OCI-LY3 (cell line): ENCODE measurements around the gene SSR4.

ENCODE experiments used
- H2AFZ ChIP-seq: fragments of 200-600, 300-600 bp; shearing (Covaris generic); 2 replicates; pipeline ENCODE4 v1.6.0; 2014; ENCODE audit warnings: antibody characterized with exemption, low read depth, low read length
- H3K27ac ChIP-seq: fragments of 200-600, 300-600 bp; sonication (generic); 2 replicates; pipeline ENCODE4 v1.5.1; 2014; ENCODE audit warnings: mild to moderate bottlenecking, low read length, moderate library complexity, mixed read lengths
- H3K27me3 ChIP-seq: fragments of 200-600, 300-600 bp; sonication (generic); 2 replicates; pipeline ENCODE4 v1.6.1; 2014; ENCODE audit warnings: low read depth, low read length, mixed read lengths
- H3K36me3 ChIP-seq: fragments of 200-600, 300-600 bp; sonication (generic); replicated peaks from 2 replicates; pipeline ENCODE3; 2014; ENCODE audit warnings: low read depth, low read length, mixed read lengths
- H3K4me1 ChIP-seq: fragments of 300-600, 200-600 bp; sonication (generic); 2 replicates; pipeline ENCODE4 v1.6.1; 2014; ENCODE audit warnings: low read length, mixed read lengths
- H3K4me2 ChIP-seq: fragments of 200-600, 300-600 bp; sonication (generic); 2 replicates; pipeline ENCODE4 v1.6.1; 2014; ENCODE audit warnings: low read length, mixed read lengths
- H3K4me3 ChIP-seq: fragments of 300-600, 200-600 bp; sonication (generic); 2 replicates; pipeline ENCODE4 v1.5.1; 2014; ENCODE audit warnings: antibody characterized with exemption, mild to moderate bottlenecking, low read length, moderate library complexity
- H3K79me2 ChIP-seq: fragments of 300-600, 200-600 bp; shearing (Covaris generic); 2 replicates; pipeline ENCODE4 v1.6.1; 2014; ENCODE audit warnings: mild to moderate bottlenecking, low read length, mixed read lengths
- H3K9ac ChIP-seq: fragments of 300-600, 200-600 bp; shearing (Covaris generic); 2 replicates; pipeline ENCODE4 v1.6.0; 2014; ENCODE audit warnings: mild to moderate bottlenecking, low read length, moderate library complexity
- H3K9me3 ChIP-seq: fragments of 200-600, 300-600 bp; shearing (Covaris generic); 2 replicates; pipeline ENCODE4 v1.6.1; 2014; ENCODE audit warnings: low read length, mixed read lengths; ENCODE audit not compliant: insufficient read depth
- H4K20me1 ChIP-seq: fragments of 200-600, 300-600 bp; sonication (generic); 2 replicates; pipeline ENCODE4 v1.6.1; 2016; ENCODE audit warnings: low read length, mixed read lengths; ENCODE audit not compliant: insufficient read depth
- EZH2phosphoT487 ChIP-seq: fragments of 200-600 bp; shearing (Covaris generic); IDR thresholded peaks from 2 replicates; pipeline ENCODE4 v1.6.1; 2018; ENCODE audit warnings: antibody characterized with exemption, mixed run types, low read depth
- TF ChIP-seq, protein P1 (sequence below): fragments of 200-600, 300-600 bp; sonication (generic); IDR thresholded peaks from 2 replicates; pipeline ENCODE4 v1.5.1; 2014; ENCODE audit warnings: antibody characterized with exemption, low read length, low read depth

The SSR4 gene

DNA sequence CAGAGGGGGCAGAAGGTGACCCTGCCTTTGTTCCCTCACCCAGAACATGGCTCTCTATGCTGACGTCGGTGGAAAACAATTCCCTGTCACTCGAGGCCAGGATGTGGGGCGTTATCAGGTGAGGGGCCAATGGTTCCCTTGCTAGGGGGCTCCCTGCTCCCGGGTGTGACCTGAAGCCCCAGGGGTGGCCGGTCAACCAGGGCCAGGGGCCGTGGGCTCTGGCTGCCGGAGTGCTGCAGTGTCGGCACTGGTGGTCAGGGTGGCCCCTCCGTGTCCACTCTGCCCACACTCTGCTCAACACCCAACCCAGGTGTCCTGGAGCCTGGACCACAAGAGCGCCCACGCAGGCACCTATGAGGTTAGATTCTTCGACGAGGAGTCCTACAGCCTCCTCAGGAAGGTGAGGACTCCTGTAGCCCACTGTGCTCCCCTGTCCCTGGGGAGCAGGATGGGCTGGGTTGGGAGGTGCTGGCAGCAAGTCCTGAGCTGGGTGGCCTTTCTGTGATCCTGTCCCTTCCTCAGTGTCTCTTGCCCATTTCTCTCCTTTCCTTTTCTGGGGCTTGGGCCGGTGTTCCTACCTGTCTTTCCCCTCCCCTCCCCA lies 3.0 kb downstream of the SSR4 start:
- no peak overlapping the region for H3K27ac ChIP-seq
- no peak overlapping the region for H3K9ac ChIP-seq
- peaks cover 5% of the 10 kb centered on the region; the same call in 1 of the 2 replicates for H4K20me1 ChIP-seq
- no peak overlapping the region for H3K4me3 ChIP-seq
- H2AFZ ChIP-seq: no peak overlapping the region
- TF ChIP-seq, protein P1, sequence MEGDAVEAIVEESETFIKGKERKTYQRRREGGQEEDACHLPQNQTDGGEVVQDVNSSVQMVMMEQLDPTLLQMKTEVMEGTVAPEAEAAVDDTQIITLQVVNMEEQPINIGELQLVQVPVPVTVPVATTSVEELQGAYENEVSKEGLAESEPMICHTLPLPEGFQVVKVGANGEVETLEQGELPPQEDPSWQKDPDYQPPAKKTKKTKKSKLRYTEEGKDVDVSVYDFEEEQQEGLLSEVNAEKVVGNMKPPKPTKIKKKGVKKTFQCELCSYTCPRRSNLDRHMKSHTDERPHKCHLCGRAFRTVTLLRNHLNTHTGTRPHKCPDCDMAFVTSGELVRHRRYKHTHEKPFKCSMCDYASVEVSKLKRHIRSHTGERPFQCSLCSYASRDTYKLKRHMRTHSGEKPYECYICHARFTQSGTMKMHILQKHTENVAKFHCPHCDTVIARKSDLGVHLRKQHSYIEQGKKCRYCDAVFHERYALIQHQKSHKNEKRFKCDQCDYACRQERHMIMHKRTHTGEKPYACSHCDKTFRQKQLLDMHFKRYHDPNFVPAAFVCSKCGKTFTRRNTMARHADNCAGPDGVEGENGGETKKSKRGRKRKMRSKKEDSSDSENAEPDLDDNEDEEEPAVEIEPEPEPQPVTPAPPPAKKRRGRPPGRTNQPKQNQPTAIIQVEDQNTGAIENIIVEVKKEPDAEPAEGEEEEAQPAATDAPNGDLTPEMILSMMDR: no peak
- no peak for TF ChIP-seq EZH2phosphoT487
- H3K27me3 ChIP-seq: no peaks in the 10 kb centered on the region
- peaks cover 27% of the 10 kb centered on the region for H3K36me3 ChIP-seq
- H3K4me2 ChIP-seq: no peak overlapping the region
- peaks cover 42% of the 10 kb centered on the region for H3K79me2 ChIP-seq
- no peaks in the 10 kb centered on the region for H3K9me3 ChIP-seq
- H3K4me1 ChIP-seq: peaks cover 18% of the 10 kb centered on the region

DNA sequence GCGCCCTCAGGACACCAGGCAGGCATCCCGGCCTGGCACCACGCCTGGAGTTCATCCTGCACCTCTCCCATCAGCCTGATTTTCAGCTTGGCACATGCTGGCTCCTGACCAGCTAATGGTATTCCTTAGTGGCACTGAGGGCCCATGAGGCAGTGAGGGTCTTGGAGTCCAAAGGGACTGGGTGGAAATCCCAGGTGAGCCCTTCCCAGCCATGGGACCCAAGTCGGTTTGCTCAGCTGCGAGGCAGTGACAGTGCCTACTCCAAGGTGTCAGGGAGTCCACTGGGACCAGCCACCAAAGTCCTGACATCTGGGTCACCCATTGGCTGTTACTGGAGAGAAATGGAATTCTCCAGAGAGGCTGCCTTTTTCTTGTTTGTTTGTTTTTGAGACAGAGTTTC lies 4.9 kb downstream of the SSR4 start:
- Histone ChIP-seq H3K9ac (no peak overlapping the region), H3K4me3 (no peak overlapping the region), H2AFZ (no peak overlapping the region), H3K9me3 (no peaks in the 10 kb centered on the region), H3K79me2 (peaks cover 28% of the 10 kb centered on the region), H4K20me1 (peaks cover 5% of the 10 kb centered on the region; the same call in 1 of the 2 replicates), H3K36me3 (peaks cover 27% of the 10 kb centered on the region), H3K4me2 (no peak overlapping the region), H3K4me1 (peaks cover 10% of the 10 kb centered on the region), H3K27ac (no peak overlapping the region), H3K27me3 (no peaks in the 10 kb centered on the region)
- TF ChIP-seq, protein P1: no peak
- TF ChIP-seq EZH2phosphoT487: no peak

DNA sequence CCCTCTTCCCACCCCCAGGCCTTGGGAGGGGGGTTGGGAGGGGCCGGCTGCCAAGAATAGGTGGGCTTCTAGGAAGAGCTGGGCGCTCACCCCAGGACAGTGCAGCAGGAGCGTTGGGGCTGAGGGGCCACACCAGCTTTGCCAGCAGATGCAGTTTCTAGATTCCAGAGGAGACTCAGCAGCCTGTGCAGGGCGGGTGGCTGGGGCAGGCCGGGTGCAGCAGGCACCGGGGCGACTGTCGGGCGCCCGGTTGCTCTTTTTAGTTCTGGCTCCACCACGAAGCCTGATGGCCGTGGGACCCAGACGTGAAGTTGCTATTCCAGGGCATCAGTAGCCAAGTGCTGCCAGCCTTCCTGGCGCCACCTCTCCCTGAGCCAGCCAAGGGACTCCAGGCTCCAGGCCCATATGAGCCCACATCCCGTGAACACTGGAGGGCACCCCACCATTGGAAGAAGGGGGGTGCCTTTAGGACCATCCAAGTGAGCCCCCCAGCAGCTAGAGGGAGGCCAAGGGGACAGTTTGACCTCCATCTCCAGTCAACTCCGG lies 5.8 kb downstream of the SSR4 start:
- peaks cover 20% of the 10 kb centered on the region for H3K79me2 ChIP-seq
- no peak overlapping the region for H3K4me3 ChIP-seq
- H2AFZ ChIP-seq: no peak overlapping the region
- TF ChIP-seq EZH2phosphoT487: no peak
- TF ChIP-seq, protein P1: no peak
- H3K4me1 ChIP-seq: peaks cover 10% of the 10 kb centered on the region
- H3K27me3 ChIP-seq: no peaks in the 10 kb centered on the region
- H3K27ac ChIP-seq: no peak overlapping the region
- no peak overlapping the region for H3K4me2 ChIP-seq
- H3K9ac ChIP-seq: no peak overlapping the region
- peaks cover 5% of the 10 kb centered on the region; the same call in 1 of the 2 replicates for H4K20me1 ChIP-seq
- H3K36me3 ChIP-seq: peaks cover 27% of the 10 kb centered on the region
- H3K9me3 ChIP-seq: no peaks in the 10 kb centered on the region

- Histone ChIP-seq H3K79me2 (peaks cover 15% of the 10 kb centered on the region), H3K9me3 (no peaks in the 10 kb centered on the region), H3K4me3 (no peak overlapping the region), H4K20me1 (peaks cover 5% of the 10 kb centered on the region; the same call in 1 of the 2 replicates), H3K27ac (no peak overlapping the region), H3K9ac (no peak overlapping the region), H2AFZ (no peak overlapping the region), H3K36me3 (peaks cover 22% of the 10 kb centered on the region), H3K4me1 (peaks cover 6% of the 10 kb centered on the region), H3K4me2 (no peak overlapping the region), H3K27me3 (no peaks in the 10 kb centered on the region)
- no peak for TF ChIP-seq EZH2phosphoT487
- TF ChIP-seq, protein P1: no peak
Measured at GRCh38 chrX:153800746-153801145, 6.3 kb downstream of the SSR4 start.
